GM19043 (cell line): ENCODE results near the gene ASAP2.
A peak's percentile ranks its signal among the peaks of the same experiment; 100 is the strongest.

Experiments used
- ATAC-seq: cut with Tn5 transposase; IDR thresholded peaks from one replicate; pipeline ENCODE4 v1.9.1; 2021; ENCODE audit warnings: low read depth; ENCODE audit not compliant: unreplicated experiment

Gene ASAP2

GRCh38 chr2:9415516-9416169 is 209.0 kb downstream of the ASAP2 start:
- no peak for ATAC-seq

- ATAC-seq, result no peak
These were observed 209.8 kb downstream of the ASAP2 start for GRCh38 chr2:9416267-9416961.

- ATAC-seq, result no peak
These were observed 210.3 kb downstream of the ASAP2 start for GRCh38 chr2:9416962-9417316.

GRCh38 chr2:9417725-9418124 is 211.1 kb downstream of the ASAP2 start:
- no peak for ATAC-seq

GRCh38 chr2:9418746-9419145 is 212.1 kb downstream of the ASAP2 start:
- no peak for ATAC-seq

GRCh38 chr2:9419541-9419940 is 212.9 kb downstream of the ASAP2 start:
- no peak for ATAC-seq

GRCh38 chr2:9420495-9420894 is 213.9 kb downstream of the ASAP2 start:
- ATAC-seq, result no peak

- peak; percentile 30 for ATAC-seq
These were observed 215.9 kb downstream of the ASAP2 start for GRCh38 chr2:9422321-9423099.

GRCh38 chr2:9423100-9423921 is 216.7 kb downstream of the ASAP2 start, which contains the start of the genes CPSF3 and ITGB1BP1:
Gene CPSF3, plus strand, starts transcription at chr2:9423654. Its CDS starts 120 bp downstream, at chr2:9423774.
Gene ITGB1BP1, minus strand, starts transcription at chr2:9423528. Its CDS starts 4,831 bp downstream, at chr2:9418697.
- peak; percentile 79 for ATAC-seq

- no peak for ATAC-seq
These were observed 217.3 kb downstream of the ASAP2 start for GRCh38 chr2:9423922-9424272.

- no peak for ATAC-seq
These were observed 218.0 kb downstream of the ASAP2 start for GRCh38 chr2:9424447-9425164.

- no peak for ATAC-seq
These were observed 222.5 kb downstream of the ASAP2 start for GRCh38 chr2:9428965-9429577.

- no peak for ATAC-seq
These were observed 224.0 kb downstream of the ASAP2 start for GRCh38 chr2:9430316-9431293.

- ATAC-seq, result no peak
These were observed 227.9 kb downstream of the ASAP2 start for GRCh38 chr2:9434489-9434888.

- no peak for ATAC-seq
These were observed 232.9 kb downstream of the ASAP2 start for GRCh38 chr2:9439536-9439935.

- ATAC-seq, result no peak
These were observed 233.6 kb downstream of the ASAP2 start for GRCh38 chr2:9440058-9440727.

- no peak for ATAC-seq
These were observed 234.9 kb downstream of the ASAP2 start for GRCh38 chr2:9441556-9441955.

- no peak for ATAC-seq
These were observed 236.9 kb downstream of the ASAP2 start for GRCh38 chr2:9443526-9443925.
